ENCODE measurements around the gene CPVL.

Gene CPVL

DNA sequence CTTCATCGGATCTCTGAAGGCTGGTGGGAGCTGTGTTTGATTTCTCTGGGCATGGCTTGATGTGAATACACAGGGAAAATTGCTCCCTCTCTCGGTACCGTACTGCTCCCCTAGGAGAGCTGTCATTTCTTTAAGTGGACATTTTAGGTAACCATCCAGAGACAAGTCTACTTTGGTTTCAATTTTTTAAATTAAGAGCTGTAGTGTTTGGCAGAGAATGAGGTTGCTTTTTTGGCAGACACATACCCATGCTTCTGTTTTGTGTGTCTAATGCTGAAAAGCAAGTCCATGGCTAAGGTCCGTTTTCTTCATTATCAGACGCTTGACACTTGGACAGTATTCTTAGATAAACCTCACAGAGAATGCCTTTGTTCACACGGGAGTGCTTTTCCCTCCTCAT is 127.0 kb downstream of the CPVL start:
- no peak overlapping the region for H3K14ac ChIP-seq (ENCODE audit: low read length)
- H3K23ac ChIP-seq (ENCODE audit: low read length) = no peak overlapping the region
- no peak overlapping the region for H3K9ac ChIP-seq (ENCODE audit: low read length)
- H3K4me1 ChIP-seq (ENCODE audit: control insufficient read depth in 1 of 2, insufficient read depth in 2 of 2, low read length in 2 of 2) = no peaks in the 10 kb centered on the region
- H3K79me2 ChIP-seq (ENCODE audit: control insufficient read depth, insufficient read depth, low read length, poor library complexity) = no peaks in the 10 kb centered on the region
- no peak overlapping the region for H3K27ac ChIP-seq (ENCODE audit: low read depth, low read length)
- H3K79me1 ChIP-seq (ENCODE audit: low read length) = no peaks in the 10 kb centered on the region
- no peak overlapping the region for H3K18ac ChIP-seq (ENCODE audit: low read length)
- H4K12ac ChIP-seq (ENCODE audit: low read depth, low read length) = no peak overlapping the region
- peaks cover 2 to 16% of the 10 kb centered on the region in 2 experiments for H3K36me3 ChIP-seq (ENCODE audit: control insufficient read depth in 1 of 2, insufficient read depth in 2 of 2, low read length in 2 of 2)
- H3K4me2 ChIP-seq (ENCODE audit: low read length) = no peak overlapping the region
- no peak overlapping the region for H2BK5ac ChIP-seq (ENCODE audit: low read depth, low read length, poor library complexity)
- no peaks in the 10 kb centered on the region for H3K27me3 ChIP-seq (ENCODE audit: insufficient read depth, low read length)
- no peak for DNase-seq
- H3K4ac ChIP-seq (ENCODE audit: low read depth, low read length) = no peak overlapping the region
- no peak overlapping the region for H2BK12ac ChIP-seq (ENCODE audit: low read length)
- peaks cover 2% of the 10 kb centered on the region for H3K9me3 ChIP-seq (ENCODE audit: insufficient read depth, low read depth, low read length)
- no peak overlapping the region for H4K91ac ChIP-seq (ENCODE audit: low read depth, low read length)
- no peak overlapping the region for H2AK5ac ChIP-seq (ENCODE audit: low read length)
- H2AFZ ChIP-seq (ENCODE audit: insufficient read depth, low read length, poor library complexity) = no peak overlapping the region
- H2BK120ac ChIP-seq (ENCODE audit: insufficient read depth, low read length, poor library complexity) = no peak overlapping the region
- no peak overlapping the region for H4K8ac ChIP-seq (ENCODE audit: low read depth, low read length)
- WGBS (ENCODE audit: extremely low coverage, insufficient coverage, insufficient read length) = no CpG with 5 or more reads among the region's 6 CpGs
- no peak overlapping the region for H3K4me3 ChIP-seq (ENCODE audit: low read depth, low read length)

DNA sequence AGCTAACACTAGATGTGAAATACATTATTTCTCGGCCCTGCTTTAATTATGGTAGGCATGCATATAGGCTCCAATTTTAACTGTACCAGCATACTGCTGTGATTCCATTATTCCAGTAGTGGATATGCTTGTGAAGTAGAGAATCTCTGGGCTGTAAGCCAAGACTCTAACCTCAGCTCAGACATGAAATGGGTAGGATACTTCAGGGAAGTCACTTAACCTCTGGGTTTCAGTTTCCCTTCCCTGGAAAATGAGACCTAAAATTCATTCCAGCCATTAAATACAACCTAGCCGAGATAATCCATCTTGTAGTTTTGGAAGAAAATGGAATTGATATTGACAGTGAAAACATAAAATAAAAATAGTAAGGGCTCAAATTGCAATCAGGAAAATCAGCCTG is 128.6 kb downstream of the CPVL start:
- no peaks in the 10 kb centered on the region for H3K79me1 ChIP-seq (ENCODE audit: low read length)
- H3K9me3 ChIP-seq (ENCODE audit: insufficient read depth, low read depth, low read length) = peaks cover 2% of the 10 kb centered on the region
- H3K23ac ChIP-seq (ENCODE audit: low read length) = no peak overlapping the region
- no peak overlapping the region for H3K4me2 ChIP-seq (ENCODE audit: low read length)
- no peak overlapping the region for H2BK5ac ChIP-seq (ENCODE audit: low read depth, low read length, poor library complexity)
- no peak overlapping the region for H3K9ac ChIP-seq (ENCODE audit: low read length)
- H3K36me3 ChIP-seq (ENCODE audit: control insufficient read depth in 1 of 2, insufficient read depth in 2 of 2, low read length in 2 of 2) = peaks cover 2 to 15% of the 10 kb centered on the region in 2 experiments
- no peak overlapping the region for H2BK120ac ChIP-seq (ENCODE audit: insufficient read depth, low read length, poor library complexity)
- no peak overlapping the region for H3K27ac ChIP-seq (ENCODE audit: low read depth, low read length)
- H3K4me3 ChIP-seq (ENCODE audit: low read depth, low read length) = no peak overlapping the region
- no peak overlapping the region for H2AK5ac ChIP-seq (ENCODE audit: low read length)
- H4K8ac ChIP-seq (ENCODE audit: low read depth, low read length) = no peak overlapping the region
- no peak overlapping the region for H4K91ac ChIP-seq (ENCODE audit: low read depth, low read length)
- no peak overlapping the region for H3K14ac ChIP-seq (ENCODE audit: low read length)
- H3K4ac ChIP-seq (ENCODE audit: low read depth, low read length) = no peak overlapping the region
- no CpG with 5 or more reads among the region's 2 CpGs for WGBS (ENCODE audit: extremely low coverage, insufficient coverage, insufficient read length)
- no peaks in the 10 kb centered on the region for H3K4me1 ChIP-seq (ENCODE audit: control insufficient read depth in 1 of 2, insufficient read depth in 2 of 2, low read length in 2 of 2)
- no peak overlapping the region for H3K18ac ChIP-seq (ENCODE audit: low read length)
- no peaks in the 10 kb centered on the region for H3K27me3 ChIP-seq (ENCODE audit: insufficient read depth, low read length)
- H4K12ac ChIP-seq (ENCODE audit: low read depth, low read length) = no peak overlapping the region
- H2BK12ac ChIP-seq (ENCODE audit: low read length) = no peak overlapping the region
- no peaks in the 10 kb centered on the region for H3K79me2 ChIP-seq (ENCODE audit: control insufficient read depth, insufficient read depth, low read length, poor library complexity)
- H2AFZ ChIP-seq (ENCODE audit: insufficient read depth, low read length, poor library complexity) = no peak overlapping the region
- no peak for DNase-seq

DNA sequence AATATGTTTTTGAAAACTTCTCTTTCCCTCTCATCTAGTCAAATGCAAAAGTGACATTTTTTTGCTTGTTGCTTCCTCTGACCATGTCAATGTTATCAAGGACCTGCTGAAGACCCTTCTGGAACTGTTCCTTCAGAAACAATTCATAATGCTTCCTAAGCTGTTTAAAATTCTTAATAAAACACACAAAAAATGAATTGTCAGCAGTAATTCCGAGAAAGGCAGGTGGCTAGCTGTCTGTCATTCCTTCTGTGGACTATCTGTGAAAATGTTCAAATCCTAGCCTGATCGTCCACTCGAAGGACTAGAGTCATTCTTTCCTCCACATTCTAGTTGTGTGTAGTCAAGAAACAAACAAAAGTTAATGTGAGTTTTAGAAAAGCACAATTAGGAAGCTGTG is 131.6 kb downstream of the CPVL start:
- Histone ChIP-seq H3K9ac (ENCODE audit: low read length) (no peak overlapping the region), H2BK120ac (ENCODE audit: insufficient read depth, low read length, poor library complexity) (no peak overlapping the region), H3K9me3 (ENCODE audit: insufficient read depth, low read depth, low read length) (peaks cover 2% of the 10 kb centered on the region), H2AFZ (ENCODE audit: insufficient read depth, low read length, poor library complexity) (no peak overlapping the region), H3K18ac (ENCODE audit: low read length) (no peak overlapping the region), H3K27ac (ENCODE audit: low read depth, low read length) (no peak overlapping the region), H4K91ac (ENCODE audit: low read depth, low read length) (no peak overlapping the region), H3K79me1 (ENCODE audit: low read length) (no peaks in the 10 kb centered on the region), H3K4me1 (ENCODE audit: control insufficient read depth in 1 of 2, insufficient read depth in 2 of 2, low read length in 2 of 2) (no peaks in the 10 kb centered on the region), H3K79me2 (ENCODE audit: control insufficient read depth, insufficient read depth, low read length, poor library complexity) (no peaks in the 10 kb centered on the region), H3K27me3 (ENCODE audit: insufficient read depth, low read length) (no peaks in the 10 kb centered on the region), H3K14ac (ENCODE audit: low read length) (no peak overlapping the region), H3K4ac (ENCODE audit: low read depth, low read length) (no peak overlapping the region), H3K4me3 (ENCODE audit: low read depth, low read length) (no peak overlapping the region), H2AK5ac (ENCODE audit: low read length) (no peak overlapping the region), H3K36me3 (ENCODE audit: control insufficient read depth in 1 of 2, insufficient read depth in 2 of 2, low read length in 2 of 2) (peaks cover 0 to 3% of the 10 kb centered on the region in 2 experiments), H4K12ac (ENCODE audit: low read depth, low read length) (no peak overlapping the region), H2BK12ac (ENCODE audit: low read length) (no peak overlapping the region), H3K4me2 (ENCODE audit: low read length) (no peak overlapping the region), H2BK5ac (ENCODE audit: low read depth, low read length, poor library complexity) (no peak overlapping the region), H4K8ac (ENCODE audit: low read depth, low read length) (no peak overlapping the region), H3K23ac (ENCODE audit: low read length) (no peak overlapping the region)
- no peak for DNase-seq
- no CpG with 5 or more reads among the region's 3 CpGs for WGBS (ENCODE audit: extremely low coverage, insufficient coverage, insufficient read length)

DNA sequence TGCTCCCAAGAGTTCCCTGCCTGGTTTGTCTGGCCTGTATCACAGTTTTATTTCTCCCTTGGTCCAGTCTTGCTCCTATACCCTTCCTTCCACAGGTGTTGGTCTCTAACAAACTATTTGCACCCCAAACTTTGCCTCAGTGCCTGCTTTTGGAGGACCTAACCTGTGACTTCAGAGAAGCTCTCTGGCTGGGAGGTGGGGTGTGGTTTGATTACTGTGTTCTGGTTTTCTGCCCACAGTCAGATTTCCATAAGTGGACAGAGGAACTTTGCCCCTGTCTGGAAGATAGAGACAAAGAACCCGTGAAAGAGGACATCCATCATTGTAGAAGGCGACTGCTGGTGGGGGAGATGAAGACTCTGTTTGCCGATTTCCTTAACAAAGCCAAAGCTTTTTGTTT is 132.4 kb downstream of the CPVL start:
- Histone ChIP-seq H2AFZ (ENCODE audit: insufficient read depth, low read length, poor library complexity) (no peak overlapping the region), H3K4me2 (ENCODE audit: low read length) (no peak overlapping the region), H3K14ac (ENCODE audit: low read length) (no peak overlapping the region), H4K8ac (ENCODE audit: low read depth, low read length) (no peak overlapping the region), H2BK120ac (ENCODE audit: insufficient read depth, low read length, poor library complexity) (no peak overlapping the region), H3K27ac (ENCODE audit: low read depth, low read length) (no peak overlapping the region), H4K12ac (ENCODE audit: low read depth, low read length) (no peak overlapping the region), H3K9ac (ENCODE audit: low read length) (no peak overlapping the region), H2BK5ac (ENCODE audit: low read depth, low read length, poor library complexity) (no peak overlapping the region), H3K79me2 (ENCODE audit: control insufficient read depth, insufficient read depth, low read length, poor library complexity) (no peaks in the 10 kb centered on the region), H2AK5ac (ENCODE audit: low read length) (no peak overlapping the region), H4K91ac (ENCODE audit: low read depth, low read length) (no peak overlapping the region), H3K23ac (ENCODE audit: low read length) (no peak overlapping the region), H3K4me1 (ENCODE audit: control insufficient read depth in 1 of 2, insufficient read depth in 2 of 2, low read length in 2 of 2) (no peaks in the 10 kb centered on the region), H3K18ac (ENCODE audit: low read length) (no peak overlapping the region), H3K9me3 (ENCODE audit: insufficient read depth, low read depth, low read length) (peaks cover 2% of the 10 kb centered on the region), H3K4me3 (ENCODE audit: low read depth, low read length) (no peak overlapping the region), H3K36me3 (ENCODE audit: control insufficient read depth in 1 of 2, insufficient read depth in 2 of 2, low read length in 2 of 2) (peaks cover 0 to 3% of the 10 kb centered on the region in 2 experiments), H3K27me3 (ENCODE audit: insufficient read depth, low read length) (no peaks in the 10 kb centered on the region), H2BK12ac (ENCODE audit: low read length) (no peak overlapping the region), H3K4ac (ENCODE audit: low read depth, low read length) (no peak overlapping the region), H3K79me1 (ENCODE audit: low read length) (no peaks in the 10 kb centered on the region)
- DNase-seq = no peak
- WGBS (ENCODE audit: extremely low coverage, insufficient coverage, insufficient read length) = no CpG with 5 or more reads among the region's 3 CpGs
